Measurements from ENCODE around the gene TPT1. TPM values are rescaled to one million over a fixed set of nuclear protein-coding genes. Genes with fewer than 3 reads are reported as not detected.
"Not testable (repeated sequence)": the region's sequence is repeated elsewhere in the genome, so short reads cannot be mapped to it uniquely, and the experiment has no call there.

TPT1 gene
- total and polyA plus RNA-seq, 2 experiments from 2014 or later = 843 to 1,761 TPM

GRCh38 chr13:45300190-45300985 is 40.6 kb downstream of the TPT1 start:
- TF ChIP-seq, protein P1, sequence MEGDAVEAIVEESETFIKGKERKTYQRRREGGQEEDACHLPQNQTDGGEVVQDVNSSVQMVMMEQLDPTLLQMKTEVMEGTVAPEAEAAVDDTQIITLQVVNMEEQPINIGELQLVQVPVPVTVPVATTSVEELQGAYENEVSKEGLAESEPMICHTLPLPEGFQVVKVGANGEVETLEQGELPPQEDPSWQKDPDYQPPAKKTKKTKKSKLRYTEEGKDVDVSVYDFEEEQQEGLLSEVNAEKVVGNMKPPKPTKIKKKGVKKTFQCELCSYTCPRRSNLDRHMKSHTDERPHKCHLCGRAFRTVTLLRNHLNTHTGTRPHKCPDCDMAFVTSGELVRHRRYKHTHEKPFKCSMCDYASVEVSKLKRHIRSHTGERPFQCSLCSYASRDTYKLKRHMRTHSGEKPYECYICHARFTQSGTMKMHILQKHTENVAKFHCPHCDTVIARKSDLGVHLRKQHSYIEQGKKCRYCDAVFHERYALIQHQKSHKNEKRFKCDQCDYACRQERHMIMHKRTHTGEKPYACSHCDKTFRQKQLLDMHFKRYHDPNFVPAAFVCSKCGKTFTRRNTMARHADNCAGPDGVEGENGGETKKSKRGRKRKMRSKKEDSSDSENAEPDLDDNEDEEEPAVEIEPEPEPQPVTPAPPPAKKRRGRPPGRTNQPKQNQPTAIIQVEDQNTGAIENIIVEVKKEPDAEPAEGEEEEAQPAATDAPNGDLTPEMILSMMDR (IDR thresholded peaks at IDR 0.05; ENCODE audit: low read depth, low read length) = no peak
- H3K27ac ChIP-seq = no peak overlapping the region
- DNase-seq (ENCODE audit: low read depth in 1 of 2, low spot score in 1 of 2) = no peak
- H3K9me3 ChIP-seq (ENCODE audit: low read depth) = no peaks in the 10 kb centered on the region
- H3K4me3 ChIP-seq = no peak overlapping the region
- H3K36me3 ChIP-seq = no peaks in the 10 kb centered on the region
- H3K4me1 ChIP-seq (ENCODE audit: low read depth) = no peaks in the 10 kb centered on the region
- no peaks in the 10 kb centered on the region for H3K27me3 ChIP-seq

DNA sequence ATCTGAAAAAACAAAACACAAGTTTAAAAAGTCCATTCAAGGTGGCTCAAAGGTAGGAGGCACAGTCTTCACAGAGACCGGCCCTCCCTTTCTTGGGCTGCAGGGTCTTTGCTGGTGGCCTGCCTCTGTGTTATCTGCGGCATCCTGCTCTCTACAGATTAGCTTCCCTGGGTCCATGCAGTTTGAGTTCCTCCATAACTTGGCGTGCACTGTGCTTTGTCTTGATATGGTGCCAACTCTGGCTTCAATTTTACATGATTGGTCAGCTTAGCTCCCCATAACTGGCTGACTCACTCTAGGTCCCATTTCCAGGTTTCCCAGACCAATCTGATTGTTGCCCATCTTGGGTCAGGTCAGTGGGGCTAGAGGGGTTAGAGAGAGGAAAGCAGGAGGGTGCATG is 41.8 kb downstream of the TPT1 start:
- peak in 1 of 2 donors; percentile 81 for DNase-seq (ENCODE audit: low read depth in 1 of 2, low spot score in 1 of 2)
- no peak overlapping the region for H3K4me3 ChIP-seq
- H3K27ac ChIP-seq = no peak overlapping the region
- no peaks in the 10 kb centered on the region for H3K36me3 ChIP-seq
- no peaks in the 10 kb centered on the region for H3K27me3 ChIP-seq
- no peaks in the 10 kb centered on the region for H3K4me1 ChIP-seq (ENCODE audit: low read depth)
- H3K9me3 ChIP-seq (ENCODE audit: low read depth) = no peaks in the 10 kb centered on the region
- TF ChIP-seq, protein P1 (IDR thresholded peaks at IDR 0.05; ENCODE audit: low read depth, low read length) = no peak

DNA sequence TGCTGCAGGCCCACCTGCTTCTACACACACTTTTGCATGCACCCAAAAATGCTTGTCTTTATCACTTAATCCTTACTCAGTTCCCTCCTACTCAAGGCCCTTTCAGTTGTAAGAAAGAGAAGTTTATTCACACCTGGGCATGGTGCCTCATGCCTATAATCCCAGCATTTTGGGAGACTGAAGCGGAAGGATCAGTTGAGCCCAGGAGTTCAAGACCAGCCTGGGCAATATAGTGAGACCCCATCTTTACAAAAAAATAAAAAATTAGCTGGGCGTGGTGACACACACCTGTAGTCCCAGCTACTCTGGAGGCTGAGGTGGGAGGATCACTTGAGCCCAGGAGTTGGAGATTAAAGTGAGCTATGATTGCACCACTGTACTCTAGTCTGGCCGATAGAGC is 42.4 kb downstream of the TPT1 start:
- H3K4me1 ChIP-seq (ENCODE audit: low read depth); H3K9me3 ChIP-seq (ENCODE audit: low read depth); H3K27ac ChIP-seq; H3K27me3 ChIP-seq; H3K4me3 ChIP-seq; DNase-seq (ENCODE audit: low read depth in 1 of 2, low spot score in 1 of 2); H3K36me3 ChIP-seq: not testable (repeated sequence)

GRCh38 chr13:45298206-45298505 is 42.8 kb downstream of the TPT1 start:
- Histone ChIP-seq H3K36me3 (no peaks in the 10 kb centered on the region), H3K9me3 (ENCODE audit: low read depth) (no peaks in the 10 kb centered on the region), H3K27me3 (no peaks in the 10 kb centered on the region), H3K4me3 (no peak overlapping the region), H3K27ac (no peak overlapping the region), H3K4me1 (ENCODE audit: low read depth) (no peaks in the 10 kb centered on the region)
- no peak for DNase-seq (ENCODE audit: low read depth in 1 of 2, low spot score in 1 of 2)
- TF ChIP-seq, protein P1 (IDR thresholded peaks at IDR 0.05; ENCODE audit: low read depth, low read length) = no peak

- no peak for DNase-seq (ENCODE audit: low read depth in 1 of 2, low spot score in 1 of 2)
- no peaks in the 10 kb centered on the region for H3K9me3 ChIP-seq (ENCODE audit: low read depth)
- no peak overlapping the region for H3K4me3 ChIP-seq
- no peaks in the 10 kb centered on the region for H3K4me1 ChIP-seq (ENCODE audit: low read depth)
- no peak overlapping the region for H3K27ac ChIP-seq
- TF ChIP-seq, protein P1 (IDR thresholded peaks at IDR 0.05; ENCODE audit: low read depth, low read length) = no peak
- H3K36me3 ChIP-seq = no peaks in the 10 kb centered on the region
- no peaks in the 10 kb centered on the region for H3K27me3 ChIP-seq
These were observed 43.4 kb downstream of the TPT1 start for GRCh38 chr13:45297456-45298205.

DNA sequence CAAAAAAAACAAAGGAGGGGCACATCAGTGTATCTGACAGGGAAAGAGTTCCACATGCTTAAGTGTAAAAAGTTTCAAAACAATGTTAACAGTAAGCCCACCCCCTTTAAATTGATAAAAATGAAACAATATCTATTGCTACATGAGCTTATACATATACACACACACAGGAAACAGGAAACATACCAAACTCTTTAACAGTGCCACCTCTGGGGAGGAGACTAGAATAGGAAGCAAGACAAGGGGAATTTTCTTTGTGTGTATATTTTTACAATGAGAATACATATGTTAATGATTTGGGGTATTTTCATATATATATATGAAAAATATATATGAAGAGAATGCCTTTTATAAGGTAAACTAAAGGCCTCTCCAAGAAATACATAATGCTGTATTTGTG is 44.7 kb downstream of the TPT1 start:
- TF ChIP-seq, protein P1 (IDR thresholded peaks at IDR 0.05; ENCODE audit: low read depth, low read length) = no peak
- no peak for DNase-seq (ENCODE audit: low read depth in 1 of 2, low spot score in 1 of 2)
- no peaks in the 10 kb centered on the region for H3K27me3 ChIP-seq
- no peaks in the 10 kb centered on the region for H3K9me3 ChIP-seq (ENCODE audit: low read depth)
- no peaks in the 10 kb centered on the region for H3K36me3 ChIP-seq
- no peaks in the 10 kb centered on the region for H3K4me1 ChIP-seq (ENCODE audit: low read depth)
- H3K4me3 ChIP-seq = no peak overlapping the region
- H3K27ac ChIP-seq = no peak overlapping the region

Data from cardiac muscle cell (in vitro differentiated cells and primary cell).